DMS114 treated with DMSO at 0.1 percent for 48 hours (cell line): Measurements from ENCODE around the gene GNAI3.

Experiments
- DNase-seq: peaks from one replicate; lab custom pipeline; 2025; ENCODE audit not compliant: unreplicated experiment; lab: John Stamatoyannopoulos, UW

The GNAI3 gene

DNA sequence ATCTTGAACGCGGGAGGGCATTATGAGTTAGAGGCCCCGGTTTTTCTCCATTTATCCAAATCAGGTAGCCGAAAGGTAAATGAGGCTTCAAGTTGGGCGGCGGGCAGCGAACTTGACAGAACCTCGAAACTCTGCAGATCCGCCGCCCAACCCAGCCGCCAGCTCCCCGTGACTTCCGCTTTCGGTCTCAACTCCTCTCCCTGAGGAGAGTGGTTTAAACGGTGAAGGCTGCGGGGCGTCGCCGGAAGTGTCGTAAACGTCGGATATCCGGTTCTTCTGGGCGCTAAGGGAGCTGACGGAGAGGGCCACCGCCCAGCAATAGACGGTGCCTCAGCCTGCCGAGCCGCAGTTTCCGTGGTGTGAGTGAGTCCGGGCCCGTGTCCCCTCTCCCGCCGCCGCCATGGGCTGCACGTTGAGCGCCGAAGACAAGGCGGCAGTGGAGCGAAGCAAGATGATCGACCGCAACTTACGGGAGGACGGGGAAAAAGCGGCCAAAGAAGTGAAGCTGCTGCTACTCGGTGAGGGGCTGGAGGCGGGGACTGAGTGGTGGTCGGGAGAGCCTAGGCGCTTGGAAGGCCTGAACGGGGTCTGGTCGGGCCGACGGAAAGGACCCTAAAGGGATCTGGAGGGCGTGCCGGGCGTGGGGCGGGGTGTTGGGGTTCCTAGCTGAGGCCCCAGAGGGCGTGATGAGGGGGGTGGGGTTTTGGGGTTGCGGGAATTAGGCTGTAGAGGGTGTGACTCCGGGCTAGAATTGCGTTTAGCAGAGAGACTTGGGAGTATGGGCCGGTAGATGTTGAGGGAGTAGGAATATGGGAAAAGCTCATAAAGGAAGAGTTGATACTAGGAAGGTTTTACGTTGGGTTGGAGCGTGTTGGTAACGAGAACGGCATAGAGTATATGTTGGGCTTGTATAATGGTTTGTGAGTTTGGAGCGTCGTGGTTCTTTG lies at the start of gene GNAI3:
GNAI3 (plus strand) TSS at position 295 of the 947 bp plus-strand sequence; CDS start at position 401, 106 bp downstream.
- peak; percentile 96 for DNase-seq

- no peak for DNase-seq
Measured at GRCh38 chr1:109499081-109499480, 49.3 kb upstream of the GNAI3 start.

DNA sequence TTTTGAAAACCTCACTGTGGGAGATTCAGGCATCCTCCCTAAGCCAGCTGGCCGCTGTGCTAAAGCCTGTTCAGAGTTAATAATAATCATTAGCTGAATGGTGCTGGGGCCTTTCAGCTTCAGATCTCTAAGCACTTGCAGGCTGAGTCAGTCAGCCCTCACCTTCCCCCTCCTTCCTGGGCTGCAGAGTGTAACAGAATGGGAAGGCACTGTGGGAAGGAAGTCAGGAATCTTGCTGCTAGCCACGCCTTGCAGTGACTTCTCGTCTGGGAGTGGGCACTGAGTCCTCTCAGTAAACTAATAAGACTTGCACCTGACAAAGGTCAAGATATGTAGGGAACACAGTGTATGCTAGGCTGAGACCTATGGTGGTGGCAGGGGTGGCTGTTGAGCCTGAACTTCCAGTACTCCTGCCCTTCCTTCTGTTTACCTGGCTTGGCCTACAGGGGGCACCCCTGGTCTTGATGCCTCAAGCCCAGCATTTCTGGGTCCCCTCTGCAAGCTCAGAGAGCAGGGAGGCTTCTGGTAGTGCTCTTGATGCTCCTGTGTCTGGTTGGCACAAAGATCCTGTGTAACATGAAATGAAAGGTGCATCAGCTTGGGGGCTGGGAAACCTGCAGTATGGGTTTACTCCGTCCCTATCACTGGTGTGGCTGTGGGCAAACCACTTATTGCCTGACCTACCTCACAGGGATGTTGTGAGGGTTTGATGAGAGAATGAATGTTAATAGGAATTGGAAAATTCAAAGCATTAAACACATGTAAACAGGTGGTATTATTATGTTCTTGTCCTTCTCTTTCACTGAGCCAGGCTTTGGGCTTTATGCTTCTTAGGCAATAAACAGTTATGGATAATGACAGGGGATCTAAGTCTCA lies 48.5 kb upstream of the GNAI3 start:
- DNase-seq: peak; percentile 60

DNA sequence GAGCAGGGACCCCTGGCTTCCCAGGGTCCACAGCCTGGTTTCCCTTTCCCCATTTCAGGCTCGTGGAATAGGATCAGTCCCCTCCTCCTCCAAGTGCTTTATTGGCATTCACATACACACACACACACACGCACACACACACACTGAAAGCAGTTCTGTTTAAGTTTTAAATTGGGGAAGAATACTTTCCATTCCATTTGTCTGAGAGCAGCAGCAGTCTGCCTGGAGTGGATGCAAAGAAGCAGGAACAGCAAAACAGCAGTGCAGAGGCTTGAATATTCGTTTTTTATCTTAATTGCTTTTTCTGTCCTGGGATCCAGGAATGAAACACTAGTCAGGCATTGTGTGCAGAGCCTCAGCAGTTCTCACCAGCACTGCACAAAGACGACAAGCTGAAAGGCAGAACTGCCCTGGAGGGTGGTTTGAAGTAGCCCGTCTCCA lies 47.5 kb upstream of the GNAI3 start:
- DNase-seq: no peak

- DNase-seq: no peak
Measured at GRCh38 chr1:109501644-109502363, 46.6 kb upstream of the GNAI3 start.

- no peak for DNase-seq
Measured at GRCh38 chr1:109502364-109502851, 46.0 kb upstream of the GNAI3 start.

DNA sequence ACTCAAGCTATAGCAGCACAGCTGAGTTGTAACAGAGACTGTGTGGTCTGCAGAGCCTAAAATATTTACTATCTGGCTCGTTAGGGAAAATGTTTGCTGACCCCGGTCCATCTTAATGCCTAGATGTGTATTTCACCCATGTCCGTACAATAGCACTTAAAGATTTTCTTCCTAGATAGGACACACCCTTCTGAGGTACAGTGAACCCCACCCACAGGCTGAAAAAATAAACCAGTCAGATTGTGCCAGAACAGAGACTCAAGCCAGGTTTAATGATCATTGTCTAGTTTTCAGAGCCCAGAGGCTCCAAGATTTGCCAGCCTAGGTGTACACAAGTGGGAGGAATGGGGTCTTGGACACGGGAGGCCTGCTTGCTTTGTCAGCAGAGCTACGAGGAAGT lies 44.5 kb upstream of the GNAI3 start:
- DNase-seq: no peak

GRCh38 chr1:109504974-109505373 lies 43.4 kb upstream of the GNAI3 start:
- no peak for DNase-seq

DNA sequence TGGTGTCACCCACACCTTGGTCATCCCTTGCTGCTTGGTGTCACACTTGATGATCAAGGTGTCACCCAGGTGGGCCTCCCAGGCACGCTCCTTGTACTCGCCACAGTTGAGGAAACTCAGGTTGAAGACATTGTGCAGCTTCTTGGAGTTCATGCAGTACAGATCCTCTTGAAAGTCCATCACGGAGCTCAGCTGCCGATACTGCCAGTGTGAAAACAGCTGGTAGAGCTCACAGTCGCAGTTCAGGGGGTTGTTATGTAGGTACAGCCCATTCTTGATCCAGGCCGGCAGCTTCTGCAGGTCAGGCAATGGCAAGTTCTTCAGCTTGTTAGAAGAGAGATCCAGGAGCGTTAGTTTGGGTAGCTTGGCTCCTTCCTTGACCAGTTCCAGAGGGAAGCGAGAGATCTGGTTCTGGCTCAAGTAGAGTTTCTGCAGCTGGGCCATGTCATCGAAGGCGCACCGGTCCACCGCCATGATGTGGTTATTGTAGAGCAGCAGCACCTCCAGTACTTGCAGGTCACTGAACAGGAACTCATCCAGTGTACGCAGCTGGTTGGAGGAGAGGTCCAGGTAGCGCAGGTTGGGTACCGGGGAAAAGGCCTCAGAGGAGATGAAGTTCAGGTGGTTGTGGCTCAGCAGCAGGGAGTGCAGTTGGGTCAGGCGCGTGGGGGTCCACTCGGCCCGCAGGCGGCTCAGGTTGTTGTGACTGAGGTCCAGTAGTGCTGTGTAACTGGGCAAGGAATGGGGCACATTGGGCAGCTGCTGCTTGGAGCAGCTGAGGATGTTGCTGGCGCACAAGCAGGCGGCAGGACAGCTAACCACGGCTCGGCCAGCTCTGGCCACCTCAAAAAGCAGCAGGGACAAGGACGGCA lies 40.2 kb upstream of the GNAI3 start:
- DNase-seq: no peak

DNA sequence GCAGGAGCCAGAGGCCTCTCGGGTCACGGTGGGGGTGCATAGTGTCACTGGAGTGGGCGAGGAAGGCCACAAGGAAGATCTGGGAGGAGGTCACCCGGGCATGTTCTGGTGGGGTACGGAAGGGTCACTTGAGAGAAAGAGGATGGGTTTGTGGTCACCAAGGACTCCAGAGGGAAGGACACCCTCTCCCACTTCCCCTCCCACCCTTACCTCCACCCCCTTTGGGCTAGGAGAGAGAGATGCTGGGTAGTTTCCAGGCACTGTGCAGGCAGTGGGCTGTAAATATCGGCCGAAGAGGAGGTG lies 39.6 kb upstream of the GNAI3 start:
- DNase-seq: no peak

GRCh38 chr1:109509176-109510134 lies 39.0 kb upstream of the GNAI3 start, which contains the start of gene AMIGO1:
Gene AMIGO1, minus strand, starts transcription at chr1:109509727. Its CDS starts 815 bp downstream, at chr1:109508912.
- DNase-seq: peak; percentile 46

DNA sequence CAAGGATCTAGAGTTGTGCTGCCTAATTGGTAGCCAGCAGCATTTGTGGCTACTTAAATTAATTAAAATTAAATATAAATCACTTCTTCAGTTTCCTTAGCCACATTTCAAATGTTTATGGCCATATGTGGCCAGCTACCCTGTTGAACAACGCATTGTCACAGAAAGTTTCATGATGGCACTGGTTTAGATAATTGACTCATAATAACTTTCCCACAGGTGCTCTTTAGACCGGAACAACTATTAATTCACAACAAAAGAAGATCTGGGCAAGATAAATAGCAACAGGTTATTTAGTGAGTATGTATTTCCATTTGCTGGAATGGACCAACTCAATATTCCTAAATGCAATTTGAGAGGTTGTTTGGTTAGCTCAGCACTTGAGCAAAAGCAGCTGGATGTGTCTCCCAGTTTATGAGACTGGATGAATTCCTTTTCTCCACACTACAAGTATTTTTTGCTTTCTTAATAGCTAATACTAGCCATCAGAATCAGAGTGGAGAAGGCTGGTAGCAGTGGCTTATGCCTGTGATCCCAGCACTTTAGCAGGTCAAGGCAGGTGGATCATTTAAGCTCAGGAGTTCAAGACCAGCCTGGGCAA lies 35.2 kb upstream of the GNAI3 start:
- DNase-seq: no peak

GRCh38 chr1:109514846-109515245 lies 33.6 kb upstream of the GNAI3 start:
- DNase-seq: no peak

DNA sequence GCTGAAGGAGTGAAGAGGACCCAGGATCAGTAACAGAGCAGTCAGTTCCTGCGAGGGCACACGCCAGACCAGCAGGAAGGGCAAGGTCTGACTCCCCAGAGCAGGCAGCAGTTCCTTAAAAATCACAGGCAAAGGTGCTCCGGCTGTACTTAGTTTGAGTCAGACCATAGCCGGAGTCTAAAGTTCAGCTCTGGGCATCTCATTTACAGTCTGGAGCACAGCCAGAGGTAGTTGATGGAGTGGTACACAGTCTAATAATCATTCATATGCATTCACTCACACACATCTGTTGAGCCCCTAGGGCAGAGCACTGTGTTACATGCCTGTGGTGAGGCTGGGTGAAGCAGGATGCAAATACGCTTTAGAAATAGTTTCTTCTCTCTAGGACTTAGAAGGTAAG lies 31.5 kb upstream of the GNAI3 start:
- DNase-seq: no peak

DNA sequence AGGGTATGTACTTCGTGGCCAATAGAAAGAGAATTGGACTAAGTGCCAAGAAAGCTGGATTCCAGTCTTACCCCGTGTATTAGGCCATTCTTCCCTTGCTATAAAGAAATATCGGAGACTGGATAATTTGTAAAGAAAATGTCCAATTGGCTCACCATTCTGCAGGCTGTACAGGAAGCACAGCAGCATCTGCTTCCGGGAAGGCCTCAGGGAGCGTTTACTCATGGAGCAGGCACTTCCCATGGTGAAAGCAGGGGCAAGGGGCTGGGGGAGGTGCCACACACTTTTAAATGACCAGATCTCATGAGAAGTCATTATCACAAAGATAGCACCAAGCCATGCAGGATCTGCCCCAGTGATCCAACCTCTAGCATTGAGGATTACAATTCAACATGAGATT lies 31.1 kb upstream of the GNAI3 start:
- no peak for DNase-seq

- no peak for DNase-seq
Measured at GRCh38 chr1:109521002-109521951, 27.1 kb upstream of the GNAI3 start.

DNA sequence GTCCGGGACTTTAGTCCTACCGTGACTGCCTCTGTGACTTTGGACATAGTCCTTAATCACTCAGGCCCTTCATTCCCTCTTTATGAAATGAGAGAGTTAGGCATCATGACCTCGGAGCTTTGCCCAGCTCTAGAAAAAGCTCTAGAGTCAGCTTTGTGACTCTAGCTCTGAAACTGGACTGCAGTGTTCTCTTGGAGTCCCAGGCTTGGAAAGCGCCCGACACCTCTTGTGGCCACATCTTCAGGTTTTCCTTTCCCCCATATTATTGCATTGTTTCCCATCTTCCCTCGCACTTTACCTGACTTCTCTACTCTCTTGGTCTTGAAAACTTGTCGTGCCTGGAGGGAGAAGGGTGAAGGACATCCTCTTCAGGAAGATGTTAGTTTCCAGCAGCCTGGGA lies 26.4 kb upstream of the GNAI3 start:
- no peak for DNase-seq
